GM23338 (cell line): Measurements from ENCODE around the gene CHMP6. TPM values are rescaled to one million over a fixed set of nuclear protein-coding genes. Genes with fewer than 3 reads are reported as not detected.

Experiments used
- ATAC-seq: fragments of 200-7000 bp; cut with Tn5 transposase; 3 replicates; pipeline ENCODE4 v1.9.1; 2020
- DNase-seq: peaks from one replicate; pipeline ENCODE4 v3.0.0-alpha.2; 2015; ENCODE audit warnings: low spot score
- H2AFZ ChIP-seq: fragments of 200-600 bp; sonication (generic); 2 replicates; pipeline ENCODE4 v1.8.0; 2016; ENCODE audit warnings: antibody characterized with exemption, mild to moderate bottlenecking, moderate library complexity
- H3F3A ChIP-seq: fragments of 200-600 bp; sonication (generic); replicated peaks from 2 replicates; pipeline ENCODE4 v1.8.0; 2017; ENCODE audit warnings: antibody characterized with exemption, mixed run types, low read depth
- H3K27ac ChIP-seq: fragments of 200-600 bp; sonication (generic); 2 replicates; pipeline ENCODE4 v1.6.1; 2016; ENCODE audit warnings: low read depth
- H3K27me3 ChIP-seq: fragments of 200-600 bp; sonication (generic); 2 replicates; pipeline ENCODE4 v1.8.0; 2016; ENCODE audit warnings: mild to moderate bottlenecking, mixed run types, moderate library complexity; ENCODE audit not compliant: insufficient read depth
- H3K36me3 ChIP-seq: fragments of 200-600 bp; sonication (generic); 2 replicates; pipeline ENCODE4 v1.8.0; 2016; ENCODE audit warnings: mild to moderate bottlenecking; ENCODE audit not compliant: insufficient read depth
- H3K4me1 ChIP-seq: fragments of 200-600 bp; sonication (generic); 2 replicates; pipeline ENCODE4 v1.8.0; 2016; ENCODE audit warnings: mild to moderate bottlenecking, moderate library complexity; ENCODE audit not compliant: insufficient read depth
- H3K4me2 ChIP-seq: fragments of 200-600 bp; sonication (generic); 2 replicates; pipeline ENCODE4 v1.7.1; 2017; ENCODE audit warnings: mixed run types
- H3K4me3 ChIP-seq: fragments of 200-600 bp; sonication (generic); 2 replicates; pipeline ENCODE4 v1.6.1; 2016; ENCODE audit warnings: mixed run types
- H3K79me2 ChIP-seq: fragments of 200-600 bp; sonication (generic); replicated peaks from 2 replicates; pipeline ENCODE4 v1.8.0; 2017; ENCODE audit warnings: mild to moderate bottlenecking; ENCODE audit not compliant: insufficient read depth
- H3K9me2 ChIP-seq: fragments of 200-600 bp; sonication (generic); 2 replicates; pipeline ENCODE4 v1.8.0; 2017; ENCODE audit not compliant: insufficient read depth
- H4K20me1 ChIP-seq: fragments of 200-600 bp; sonication (generic); replicated peaks from 2 replicates; pipeline ENCODE4 v1.8.0; 2017; ENCODE audit warnings: mild to moderate bottlenecking; ENCODE audit not compliant: insufficient read depth
- H3K27ac Mint-ChIP-seq: 2 replicates; pipeline ENCODE4 v1.8.0; 2020; ENCODE audit warnings: inconsistent platforms, mild to moderate bottlenecking, moderate library complexity, mixed read lengths
- H3K27me3 Mint-ChIP-seq: 3 replicates; pipeline ENCODE4 v1.8.0; 2022; ENCODE audit warnings: low read depth, mild to moderate bottlenecking, moderate library complexity, mixed read lengths, inconsistent platforms; ENCODE audit not compliant: insufficient read depth, poor library complexity
- H3K36me3 Mint-ChIP-seq: 3 replicates; pipeline ENCODE4 v1.8.0; 2021; ENCODE audit warnings: low read depth, mild to moderate bottlenecking, inconsistent platforms, moderate library complexity, mixed read lengths
- H3K4me1 Mint-ChIP-seq: 3 replicates; pipeline ENCODE4 v1.8.0; 2020; ENCODE audit warnings: mild to moderate bottlenecking, inconsistent platforms, mixed read lengths
- H3K4me3 Mint-ChIP-seq: 3 replicates; pipeline ENCODE4 v1.8.0; 2021; ENCODE audit warnings: moderate library complexity, mild to moderate bottlenecking, inconsistent platforms, mixed read lengths
- H3K9me3 Mint-ChIP-seq: 3 replicates; pipeline ENCODE4 v1.8.0; 2020; ENCODE audit warnings: moderate library complexity, mild to moderate bottlenecking, inconsistent platforms, mixed read lengths
- CREB1 ChIP-seq: fragments of 250-450 bp; sonication (Bioruptor Pico); IDR thresholded peaks from 2 replicates; pipeline ENCODE4 v1.5.0; 2020; ENCODE audit warnings: low read depth, mild to moderate bottlenecking, moderate library complexity
- CTCF ChIP-seq, 2 experiments: fragments of 200-600 bp in 1 of 2; sonication (generic) in 1 of 2; conservative IDR thresholded peaks; 2 replicates each; pipeline versions ENCODE4 v1.5.1 to v1.6.1; 2016 to 2017; ENCODE audit warnings: antibody characterized with exemption in 2 of 2, low read depth in 2 of 2, mild to moderate bottlenecking in 2 of 2, moderate library complexity in 1 of 2
- ETS1 ChIP-seq: IDR thresholded peaks from 2 replicates; pipeline ENCODE4 v1.6.1; 2016; ENCODE audit warnings: antibody characterized with exemption
- EZH2 ChIP-seq: fragments of 200-600 bp; sonication (generic); IDR thresholded peaks from one replicate; pipeline ENCODE4 v1.8.0; 2017; ENCODE audit warnings: antibody characterized with exemption, mild to moderate bottlenecking, low read depth; ENCODE audit not compliant: unreplicated experiment
- EZH2phosphoT487 ChIP-seq: fragments of 200-600 bp; sonication (generic); IDR thresholded peaks from one replicate; pipeline ENCODE4 v1.8.1; 2018; ENCODE audit warnings: antibody characterized with exemption; ENCODE audit not compliant: unreplicated experiment
- JUNB ChIP-seq: IDR thresholded peaks from one replicate; pipeline ENCODE4 v1.6.1; 2016; ENCODE audit warnings: antibody characterized with exemption; ENCODE audit not compliant: unreplicated experiment
- NANOG ChIP-seq: IDR thresholded peaks from 2 replicates; pipeline ENCODE4 v1.6.1; 2016; ENCODE audit warnings: antibody characterized with exemption, borderline replicate concordance
- POLR2AphosphoS5 ChIP-seq: IDR thresholded peaks from 2 replicates; pipeline ENCODE4 v1.6.1; 2016; ENCODE audit warnings: antibody characterized with exemption, low read depth
- REST ChIP-seq: IDR thresholded peaks from one replicate; pipeline ENCODE4 v1.6.1; 2018; ENCODE audit warnings: antibody characterized with exemption; ENCODE audit not compliant: unreplicated experiment
- STAT1 ChIP-seq: IDR thresholded peaks from one replicate; pipeline ENCODE4 v1.6.1; 2016; ENCODE audit warnings: antibody characterized with exemption; ENCODE audit not compliant: unreplicated experiment
- ZNF114 ChIP-seq: fragments of 250-450 bp; sonication (Bioruptor Pico); IDR thresholded peaks from 2 replicates; pipeline ENCODE4 v1.5.0; 2020; ENCODE audit warnings: mild to moderate bottlenecking, moderate library complexity
- ZNF331 ChIP-seq: fragments of 250-450 bp; sonication (Bioruptor Pico); IDR thresholded peaks from 2 replicates; pipeline ENCODE4 v1.5.0; 2020; ENCODE audit warnings: low read depth, mild to moderate bottlenecking, moderate library complexity
- ZNF462 ChIP-seq: fragments of 250-450 bp; sonication (Bioruptor Pico); IDR thresholded peaks from 2 replicates; pipeline ENCODE4 v1.5.0; 2020; ENCODE audit warnings: mild to moderate bottlenecking, moderate library complexity
- polyA plus RNA-seq: library from polyadenylated mRNA; unstranded; fragments of >200 nt; fragmentation: Nextera tagmentation; extraction: Ambion mirVana; gene quantifications from 2 replicates; pipeline ENCODE4 v1.2.1, GENCODE V29; 2016
- total RNA-seq: library from RNA; depleted of rRNA; stranded (reverse); fragments of >200 nt; shearing (Covaris generic); gene quantifications from 2 replicates; pipeline ENCODE4 v1.2.3, GENCODE V29; 2014

The CHMP6 gene
- total and polyA plus RNA-seq, 2 experiments from 2014 or later, result 12.3 to 14.0 TPM

- H3K27ac ChIP-seq, result no peak overlapping the region
- no peaks in the 10 kb centered on the region for H3K36me3 ChIP-seq
- Mint-ChIP-seq H3K4me3 (no peak overlapping the region), H3K9me3 (no peaks in the 10 kb centered on the region), H3K4me1 (peaks cover 15% of the 10 kb centered on the region), H3K36me3 (no peaks in the 10 kb centered on the region; the same call in 2 of the 3 replicates), H3K27me3 (peaks cover 15% of the 10 kb centered on the region), H3K27ac (0 out of 2 replicates have a peak overlapping the region, but pooled peaks have one; percentile 63)
- no peak for ATAC-seq
- H3K4me2 ChIP-seq, result no peak overlapping the region
- DNase-seq, result no peak
- no peaks in the 10 kb centered on the region for H4K20me1 ChIP-seq
- peaks cover 41% of the 10 kb centered on the region for H3K79me2 ChIP-seq
- H3K4me3 ChIP-seq, result no peak overlapping the region
- TF ChIP-seq EZH2phosphoT487 (no peak), ZNF462 (CRISPR knock-in tag) (no peak), NANOG (no peak), STAT1 (no peak), EZH2 (no peak), ZNF331 (CRISPR knock-in tag) (no peak), ETS1 (no peak), REST (no peak), CREB1 (CRISPR knock-in tag) (no peak), ZNF114 (CRISPR knock-in tag) (no peak), POLR2AphosphoS5 (no peak), JUNB (no peak), CTCF (conservative IDR thresholded peaks at IDR 0.05; ENCODE audit: low read depth in 2 of 2) (no peak)
- no peaks in the 10 kb centered on the region for H3K27me3 ChIP-seq
- H2AFZ ChIP-seq, result no peak overlapping the region
- H3K9me2 ChIP-seq, result no peaks in the 10 kb centered on the region
- H3K4me1 ChIP-seq, result no peaks in the 10 kb centered on the region
- H3F3A ChIP-seq, result no peaks in the 10 kb centered on the region
These were observed 57.3 kb downstream of the CHMP6 start for GRCh38 chr17:81048827-81049371.
